ENCODE results near the gene KLF7.

GRCh38 chr2:207130958-207131521 lies 34.7 kb downstream of the KLF7 start:
- TF ChIP-seq CTCF (IDR thresholded peaks at IDR 0.05): no peak
- no peak for TF ChIP-seq POLR2AphosphoS5 (IDR thresholded peaks at IDR 0.05; ENCODE audit: low read depth, low read length)
- TF ChIP-seq REST (IDR thresholded peaks at IDR 0.05; ENCODE audit: insufficient read depth in 1 of 2, low read depth in 2 of 2, low read length in 1 of 2): no peak
- TF ChIP-seq SIN3A (IDR thresholded peaks at IDR 0.05; ENCODE audit: borderline replicate concordance, insufficient read depth, low read depth, low read length): no peak
- TF ChIP-seq TCF7L2 (IDR thresholded peaks at IDR 0.05; ENCODE audit: low read depth, low read length): no peak
